ENCODE results near the gene MFAP3L. TPM values are rescaled to one million over a fixed set of nuclear protein-coding genes. Genes with fewer than 3 reads are reported as not detected.

The MFAP3L gene
- total RNA-seq, 6 experiments from 2014 or later = 23.2 to 84.3 (median 39.3) TPM

GRCh38 chr4:170009291-170009690 lies 16.9 kb downstream of the MFAP3L start:
- TF ChIP-seq CTCF (IDR thresholded peaks at IDR 0.05) = no peak
- TF ChIP-seq POLR2A (IDR thresholded peaks at IDR 0.05) = no peak
- H3K27me3 ChIP-seq = no peaks in the 10 kb centered on the region
- H3K27ac ChIP-seq = no peak overlapping the region
- H3K4me3 ChIP-seq = no peak overlapping the region
- peaks cover 0 to 14% (median 4%) of the 10 kb centered on the region in 4 donors for H3K4me1 ChIP-seq
- whole genome bisulfite sequencing (ENCODE audit: insufficient coverage, low coverage, low lambda C conversion rate, missing lambda C conversion rate) = 54% methylated on average over 4 of the region's 4 CpGs
- H3K36me3 ChIP-seq = no peaks in the 10 kb centered on the region
- intact Hi-C loops (cut with DNase I) = no loop called here
- DNase-seq (no peak), ATAC-seq (peak in 2 of 4 donors; percentile 56 to 65)
- H3K9me3 ChIP-seq = no peaks in the 10 kb centered on the region

GRCh38 chr4:170008801-170009200 lies 17.4 kb downstream of the MFAP3L start:
- Histone ChIP-seq H3K27me3 (no peaks in the 10 kb centered on the region), H3K4me3 (no peak overlapping the region), H3K4me1 (peaks cover 0 to 14% (median 4%) of the 10 kb centered on the region in 4 donors), H3K9me3 (no peaks in the 10 kb centered on the region), H3K27ac (no peak overlapping the region), H3K36me3 (no peaks in the 10 kb centered on the region)
- intact Hi-C loops (cut with DNase I) = no loop called here
- DNase-seq (no peak), ATAC-seq (no peak)
- WGBS (ENCODE audit: insufficient coverage, low coverage, low lambda C conversion rate, missing lambda C conversion rate) = 86% methylated on average over 10 of the region's 10 CpGs
- no peak for TF ChIP-seq POLR2A (IDR thresholded peaks at IDR 0.05)
- TF ChIP-seq CTCF (IDR thresholded peaks at IDR 0.05) = no peak

- intact Hi-C loops (cut with DNase I) = no loop called here
- Histone ChIP-seq H3K9me3 (no peaks in the 10 kb centered on the region), H3K36me3 (no peaks in the 10 kb centered on the region), H3K4me3 (no peak overlapping the region), H3K27ac (no peak overlapping the region), H3K4me1 (peaks cover 0 to 14% (median 4%) of the 10 kb centered on the region in 4 donors), H3K27me3 (no peaks in the 10 kb centered on the region)
- no peak for DNase-seq
- WGBS (ENCODE audit: insufficient coverage, low coverage, low lambda C conversion rate, missing lambda C conversion rate) = 68% methylated on average over 3 of the region's 3 CpGs
- TF ChIP-seq POLR2A (IDR thresholded peaks at IDR 0.05) = no peak
- no peak for TF ChIP-seq CTCF (IDR thresholded peaks at IDR 0.05)
- peak in 2 of 4 donors; percentile 24 to 51 for ATAC-seq
Observed at GRCh38 chr4:170008371-170008770, 17.8 kb downstream of the MFAP3L start.

GRCh38 chr4:170007113-170007512 lies 19.1 kb downstream of the MFAP3L start:
- Histone ChIP-seq H3K27me3 (no peaks in the 10 kb centered on the region), H3K9me3 (no peaks in the 10 kb centered on the region), H3K36me3 (no peaks in the 10 kb centered on the region), H3K4me1 (peaks cover 0 to 11% (median 4%) of the 10 kb centered on the region in 4 donors), H3K27ac (no peak overlapping the region), H3K4me3 (no peak overlapping the region)
- WGBS (ENCODE audit: insufficient coverage, low coverage, low lambda C conversion rate, missing lambda C conversion rate) = 63% methylated on average over 4 of the region's 4 CpGs
- ATAC-seq = peak in 1 of 4 donors; percentile 31
- intact Hi-C loops (cut with DNase I) = no loop called here
- TF ChIP-seq CTCF (IDR thresholded peaks at IDR 0.05) (no peak), POLR2A (IDR thresholded peaks at IDR 0.05) (no peak)
- no peak for DNase-seq

GRCh38 chr4:170005472-170005871 lies 20.7 kb downstream of the MFAP3L start:
- Histone ChIP-seq H3K27me3 (no peaks in the 10 kb centered on the region), H3K4me1 (peaks cover 0 to 9% (median 4%) of the 10 kb centered on the region in 4 donors), H3K4me3 (no peak overlapping the region), H3K9me3 (no peaks in the 10 kb centered on the region), H3K27ac (no peak overlapping the region), H3K36me3 (no peaks in the 10 kb centered on the region)
- no peak for DNase-seq
- TF ChIP-seq POLR2A (IDR thresholded peaks at IDR 0.05) (no peak), CTCF (IDR thresholded peaks at IDR 0.05) (no peak)
- ATAC-seq = no peak
- intact Hi-C loops (cut with DNase I) = no loop called here
- WGBS (ENCODE audit: insufficient coverage, low coverage, low lambda C conversion rate, missing lambda C conversion rate) = 85% methylated on average over 5 of the region's 5 CpGs
